IPS-NIHi7 (cell line): ENCODE data around the gene CERS4.
"Not testable (repeated sequence)": the region's sequence is repeated elsewhere in the genome, so short reads cannot be mapped to it uniquely, and the experiment has no call there.

Source experiments
- DNase-seq: peaks from one replicate; pipeline ENCODE4 v3.0.0; 2012; ENCODE audit warnings: mixed read lengths; ENCODE audit errors: extremely low spot score

CERS4 gene

GRCh38 chr19:8209462-8210378 lies 550 bp downstream of the CERS4 start:
- peak; percentile 35 for DNase-seq

GRCh38 chr19:8210421-8211101 lies 1.4 kb downstream of the CERS4 start:
- no peak for DNase-seq

DNA sequence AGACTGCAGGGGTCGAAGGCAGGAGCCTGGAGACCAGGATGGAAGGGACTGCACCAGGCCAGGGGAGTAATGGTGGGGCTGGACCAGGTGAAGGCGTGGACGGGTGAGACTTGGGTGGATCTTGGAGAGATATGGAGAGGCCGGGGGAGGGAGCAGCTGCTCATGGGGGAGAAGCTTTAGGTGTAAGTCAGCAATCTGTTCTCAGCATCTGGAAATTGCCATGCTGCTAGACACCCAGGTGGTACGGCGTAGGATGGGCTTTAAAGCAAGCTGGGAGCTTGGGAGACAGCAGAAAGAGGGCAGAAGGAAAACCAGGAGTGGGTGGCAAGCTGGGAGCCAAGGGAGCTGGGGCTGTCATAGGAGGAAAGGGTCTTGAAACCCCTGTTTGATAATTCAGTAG lies 3.0 kb downstream of the CERS4 start:
- no peak for DNase-seq

GRCh38 chr19:8212916-8213315 lies 3.7 kb downstream of the CERS4 start:
- DNase-seq = no peak

- no peak for DNase-seq
These were observed 4.9 kb downstream of the CERS4 start for GRCh38 chr19:8213827-8214672.

DNA sequence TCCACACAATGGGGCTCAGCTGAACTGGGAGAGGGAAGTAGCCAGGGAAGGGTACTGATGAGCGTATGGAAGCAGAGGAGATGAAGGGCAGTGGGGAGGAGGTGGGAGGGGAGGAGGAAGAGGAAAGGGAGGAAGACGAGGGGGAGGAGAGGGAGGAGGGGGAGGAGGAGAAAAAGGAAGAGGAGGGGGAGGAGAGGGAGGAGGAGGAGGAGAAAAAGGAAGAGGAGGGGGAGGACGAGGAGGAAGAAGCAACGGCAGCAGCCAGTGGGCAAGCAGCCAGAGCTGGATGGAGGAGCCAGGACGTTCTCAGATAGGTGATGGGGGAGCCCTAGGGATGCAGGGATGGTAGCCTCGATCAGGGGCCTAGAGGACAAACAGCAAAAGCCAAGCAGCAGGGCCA lies 5.6 kb downstream of the CERS4 start:
- no peak for DNase-seq

- no peak for DNase-seq
These were observed 6.6 kb downstream of the CERS4 start for GRCh38 chr19:8215783-8216182.

- DNase-seq = no peak
These were observed 7.2 kb downstream of the CERS4 start for GRCh38 chr19:8216357-8216756.

GRCh38 chr19:8218127-8218526 lies 9.0 kb downstream of the CERS4 start:
- DNase-seq = not testable (repeated sequence)

- no peak for DNase-seq
These were observed 11.3 kb downstream of the CERS4 start for GRCh38 chr19:8220481-8220880.

DNA sequence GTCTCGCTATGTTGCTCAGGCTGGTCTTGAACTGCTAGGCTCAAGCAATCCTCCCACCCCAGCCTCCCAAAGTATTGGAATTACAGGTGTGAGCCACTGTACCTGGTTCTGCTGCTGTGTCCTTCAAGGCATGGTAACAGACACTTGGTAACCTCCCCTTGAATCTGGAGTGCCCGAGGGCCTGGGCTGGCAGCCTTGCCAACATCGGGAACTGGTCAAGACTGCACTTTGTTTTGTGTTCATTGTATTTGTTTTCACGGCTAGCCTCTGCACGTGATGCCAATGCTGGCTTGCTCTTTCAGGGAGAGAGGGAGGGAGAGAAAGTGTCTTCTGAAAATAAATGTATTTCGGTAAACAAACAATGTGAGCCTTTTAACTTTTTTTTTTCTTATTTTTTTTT lies 12.0 kb downstream of the CERS4 start:
- DNase-seq = no peak

GRCh38 chr19:8223442-8223841 lies 14.3 kb downstream of the CERS4 start:
- DNase-seq = not testable (repeated sequence)

GRCh38 chr19:8224394-8225145 lies 15.4 kb downstream of the CERS4 start:
- DNase-seq = no peak

DNA sequence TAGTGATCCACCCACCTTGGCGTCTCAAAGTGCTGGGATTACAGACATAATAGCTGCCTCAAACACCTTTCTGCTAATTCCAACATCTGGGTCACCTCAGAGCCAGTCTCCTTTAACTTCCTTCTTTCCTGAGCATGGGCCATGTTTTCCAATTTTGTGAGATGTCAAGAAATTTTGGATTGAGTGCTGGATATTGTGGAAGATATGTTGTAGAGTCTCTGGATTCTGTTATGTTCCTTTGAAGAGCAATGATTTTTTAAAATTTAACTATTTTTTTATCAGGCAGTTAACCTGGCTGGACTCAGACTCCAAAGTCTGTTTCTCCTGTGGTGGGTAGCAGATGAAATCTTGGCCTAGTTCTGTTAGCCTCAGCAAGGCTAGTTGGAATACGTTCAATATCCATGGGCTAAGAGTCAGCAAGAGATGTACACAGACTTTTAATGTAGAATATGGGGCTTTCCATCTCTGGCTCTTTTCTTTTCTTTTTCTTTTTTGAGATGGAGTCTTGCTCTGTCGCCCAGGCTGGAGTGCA lies 22.0 kb downstream of the CERS4 start:
- no peak for DNase-seq

DNA sequence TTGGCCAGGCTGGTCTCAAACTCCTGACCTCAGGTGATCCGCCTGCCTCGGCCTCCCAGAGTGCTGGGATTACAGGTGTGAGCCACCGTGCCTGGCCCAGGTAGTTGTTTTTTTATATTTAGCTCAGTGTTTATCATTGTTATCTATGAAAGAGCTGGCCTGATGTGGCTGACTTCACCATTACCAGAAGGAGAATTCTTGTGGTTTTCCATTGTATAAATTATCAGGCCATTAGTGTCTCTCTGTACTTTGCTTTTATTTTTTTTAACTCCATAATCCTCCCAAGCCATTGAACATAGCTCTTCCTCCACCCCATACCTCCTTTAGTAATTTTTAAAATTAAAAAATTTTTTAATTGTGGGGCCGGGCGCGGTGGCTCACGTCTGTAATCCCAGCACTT lies 24.2 kb downstream of the CERS4 start:
- no peak for DNase-seq

- DNase-seq = no peak
These were observed 27.9 kb downstream of the CERS4 start for GRCh38 chr19:8237026-8237425.

- no peak for DNase-seq
These were observed 29.1 kb downstream of the CERS4 start for GRCh38 chr19:8238251-8238650.

DNA sequence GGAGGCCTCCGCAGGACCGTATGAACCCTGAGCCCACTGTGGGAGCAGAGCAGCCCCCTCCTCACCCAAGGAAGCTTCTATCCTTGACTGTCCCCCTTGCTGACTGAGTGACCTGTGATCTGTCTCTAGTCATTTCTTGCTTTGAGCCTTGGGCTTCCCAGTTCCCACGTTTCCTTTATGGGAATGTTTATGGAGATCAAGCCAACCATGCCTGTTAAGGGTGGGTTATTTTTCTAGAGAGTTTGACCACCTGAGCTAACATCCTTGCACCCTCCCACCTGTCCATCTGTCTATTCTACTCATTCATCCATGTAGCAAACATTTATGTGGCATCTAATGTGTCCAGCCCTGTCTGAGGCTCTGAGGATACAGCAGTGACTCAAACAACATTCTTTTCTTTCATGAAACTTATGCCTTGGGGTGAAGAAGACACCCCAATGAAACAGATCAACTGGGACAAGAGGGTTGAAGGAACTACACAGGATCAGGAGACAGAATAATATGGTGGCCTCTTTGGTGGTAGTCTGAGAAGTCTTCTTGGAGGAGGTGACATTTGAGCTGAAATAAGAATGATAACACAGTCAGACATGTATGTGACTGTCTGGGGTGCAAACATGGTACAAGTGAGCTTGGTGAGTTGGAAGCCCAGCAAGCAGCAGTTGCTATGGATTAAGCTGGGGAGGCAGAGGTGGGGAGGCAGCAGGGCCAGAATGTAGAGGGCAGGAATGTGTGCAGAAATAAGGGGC lies 30.5 kb downstream of the CERS4 start:
- no peak for DNase-seq

DNA sequence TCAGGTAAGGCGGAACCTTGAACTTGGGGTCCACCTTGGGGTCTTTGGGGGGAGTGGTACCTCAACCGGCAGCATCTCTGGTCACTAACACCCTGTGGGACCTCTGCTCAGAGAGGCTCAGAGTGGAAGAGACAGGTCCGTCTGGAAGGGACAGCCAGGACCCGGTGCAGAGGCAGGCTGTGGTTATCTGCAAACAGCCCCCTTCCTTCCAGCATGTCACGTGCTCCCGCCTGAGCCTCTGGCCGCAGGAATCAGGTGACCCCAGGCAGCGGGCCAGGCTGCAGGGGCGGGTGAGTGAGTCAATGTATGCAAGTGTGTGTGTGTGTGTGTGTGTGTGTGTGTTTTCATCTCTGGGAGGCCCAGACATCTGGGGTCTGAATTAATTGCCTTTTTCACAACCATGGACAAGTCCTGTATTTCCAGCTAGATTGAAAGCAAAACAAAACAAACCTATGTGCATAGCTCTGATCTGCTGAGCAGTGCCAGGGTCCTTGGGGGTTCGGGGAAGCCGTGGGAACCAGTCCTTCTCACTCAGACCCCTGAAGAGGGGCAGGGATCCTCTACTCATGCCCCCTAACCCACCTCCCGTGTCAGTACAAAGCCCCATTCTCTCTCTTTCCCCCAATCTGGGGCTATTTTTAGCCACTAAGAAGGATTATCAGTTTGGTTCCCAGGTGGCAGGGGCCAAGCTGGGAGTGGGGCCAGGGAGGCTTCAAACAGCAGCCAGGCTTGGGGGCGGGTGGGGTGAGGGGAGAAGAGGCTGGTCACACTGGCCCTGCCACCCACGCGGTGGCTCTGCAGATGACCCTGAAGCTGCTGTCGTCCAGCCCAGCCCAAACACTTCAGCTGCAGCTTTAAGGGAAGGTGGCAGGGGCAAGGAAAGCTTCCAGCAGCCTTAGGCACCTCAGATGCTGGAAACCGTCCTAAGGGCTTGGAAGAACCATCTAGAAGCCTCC lies 31.4 kb downstream of the CERS4 start:
- DNase-seq = peak; percentile 96
